GM12873 (cell line): ENCODE results near the gene IFT57.

Experiments
- CTCF ChIP-seq: IDR thresholded peaks from 2 replicates; pipeline ENCODE4 v1.5.1; 2012; ENCODE audit warnings: low read depth, mild to moderate bottlenecking, moderate library complexity, low read length, control low read depth; ENCODE audit not compliant: insufficient read depth; ENCODE audit errors: missing control alignments

Gene IFT57

GRCh38 chr3:108242776-108243175 is 20.6 kb upstream of the IFT57 start:
- no peak for TF ChIP-seq CTCF

GRCh38 chr3:108241721-108242120 is 19.5 kb upstream of the IFT57 start:
- TF ChIP-seq CTCF, result no peak

GRCh38 chr3:108241146-108241545 is 18.9 kb upstream of the IFT57 start:
- no peak for TF ChIP-seq CTCF

- TF ChIP-seq CTCF, result no peak
These were observed 16.9 kb upstream of the IFT57 start for GRCh38 chr3:108239082-108239481.

- no peak for TF ChIP-seq CTCF
These were observed 13.1 kb upstream of the IFT57 start for GRCh38 chr3:108235290-108235689.

- no peak for TF ChIP-seq CTCF
These were observed 12.2 kb upstream of the IFT57 start for GRCh38 chr3:108234387-108234957.

- no peak for TF ChIP-seq CTCF
These were observed 6.1 kb upstream of the IFT57 start for GRCh38 chr3:108228286-108228685.
